ENCODE results near the gene WNT9A. TPM values are rescaled to one million over a fixed set of nuclear protein-coding genes. Genes with fewer than 3 reads are reported as not detected.
"Not testable (repeated sequence)": the region's sequence is repeated elsewhere in the genome, so short reads cannot be mapped to it uniquely, and the experiment has no call there.

Gene WNT9A
- total RNA-seq, 1 donor from 2014 or later: 0.05 TPM

DNA sequence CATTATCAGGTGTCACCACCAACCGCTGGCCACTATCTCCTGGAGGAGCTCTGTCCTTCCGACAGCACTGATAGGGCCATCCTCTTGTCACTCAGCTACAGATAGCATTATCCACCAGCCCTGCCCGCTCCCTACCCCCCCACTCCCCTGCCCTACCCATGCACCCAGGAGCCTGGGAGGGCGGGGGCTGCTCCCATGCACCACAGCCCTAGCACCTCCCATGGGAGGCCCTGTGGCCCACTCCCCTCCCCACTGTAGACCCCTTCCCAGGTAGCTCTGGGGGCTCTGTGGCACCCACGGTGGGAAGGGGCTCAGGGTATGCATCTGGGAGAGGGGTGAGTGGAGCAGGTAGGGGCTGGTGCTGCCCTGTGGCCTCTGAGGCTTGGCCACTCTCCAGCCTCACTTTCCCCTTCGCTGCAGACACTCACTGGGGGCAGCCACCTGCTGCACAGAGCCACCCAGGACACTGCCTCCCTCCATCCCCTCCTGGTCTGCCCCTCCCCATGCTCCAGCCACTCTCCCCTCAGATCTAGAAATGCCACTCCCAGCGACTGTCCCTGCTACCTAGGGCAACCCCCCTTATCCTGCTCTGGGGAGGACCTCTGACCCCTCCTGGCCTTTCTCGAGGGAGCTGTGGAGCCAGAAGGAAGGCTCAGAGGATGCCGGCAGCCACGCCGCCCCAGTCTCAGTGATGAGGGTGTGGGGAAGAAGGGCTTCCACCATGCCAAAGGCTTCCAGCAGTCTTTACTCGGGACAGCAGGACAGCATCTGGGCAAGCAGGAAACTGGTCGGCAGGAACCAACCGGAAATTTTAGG is 58.5 kb downstream of the WNT9A start:
- ATAC-seq (no peak), DNase-seq (ENCODE audit: low spot score) (peak; percentile 33)

DNA sequence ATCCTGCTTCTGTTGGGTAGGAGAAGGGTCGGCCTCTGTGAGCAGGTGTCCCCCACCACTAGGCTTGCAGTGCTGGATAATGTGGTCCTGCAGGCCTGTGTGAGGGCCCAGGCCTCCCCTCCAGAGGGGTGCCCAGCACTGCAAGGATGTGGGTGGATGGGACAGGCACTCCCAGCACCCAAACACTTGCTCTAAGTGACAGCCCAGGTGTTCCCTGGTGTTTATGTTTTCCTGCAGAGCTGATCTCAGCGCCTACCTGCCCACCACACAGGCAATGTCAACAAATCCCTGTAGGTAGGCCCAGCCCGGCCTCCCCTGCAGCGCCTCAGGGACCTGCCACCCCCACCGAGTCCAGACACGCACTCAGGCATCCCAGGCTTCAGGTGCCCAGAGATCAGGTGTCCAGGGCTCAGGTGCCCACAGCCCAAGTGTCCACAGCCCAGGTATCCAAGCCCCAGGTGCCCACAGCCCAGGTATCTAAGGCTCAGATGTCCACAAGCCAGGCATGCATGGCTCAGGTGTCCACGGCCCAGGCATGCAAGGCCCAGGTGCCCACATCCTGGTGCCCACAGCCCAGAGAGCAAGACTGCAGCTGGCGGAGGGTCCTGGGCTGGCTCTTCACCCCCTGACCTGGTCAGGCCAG is 59.2 kb downstream of the WNT9A start:
- ATAC-seq (no peak), DNase-seq (ENCODE audit: low spot score) (no peak)

DNA sequence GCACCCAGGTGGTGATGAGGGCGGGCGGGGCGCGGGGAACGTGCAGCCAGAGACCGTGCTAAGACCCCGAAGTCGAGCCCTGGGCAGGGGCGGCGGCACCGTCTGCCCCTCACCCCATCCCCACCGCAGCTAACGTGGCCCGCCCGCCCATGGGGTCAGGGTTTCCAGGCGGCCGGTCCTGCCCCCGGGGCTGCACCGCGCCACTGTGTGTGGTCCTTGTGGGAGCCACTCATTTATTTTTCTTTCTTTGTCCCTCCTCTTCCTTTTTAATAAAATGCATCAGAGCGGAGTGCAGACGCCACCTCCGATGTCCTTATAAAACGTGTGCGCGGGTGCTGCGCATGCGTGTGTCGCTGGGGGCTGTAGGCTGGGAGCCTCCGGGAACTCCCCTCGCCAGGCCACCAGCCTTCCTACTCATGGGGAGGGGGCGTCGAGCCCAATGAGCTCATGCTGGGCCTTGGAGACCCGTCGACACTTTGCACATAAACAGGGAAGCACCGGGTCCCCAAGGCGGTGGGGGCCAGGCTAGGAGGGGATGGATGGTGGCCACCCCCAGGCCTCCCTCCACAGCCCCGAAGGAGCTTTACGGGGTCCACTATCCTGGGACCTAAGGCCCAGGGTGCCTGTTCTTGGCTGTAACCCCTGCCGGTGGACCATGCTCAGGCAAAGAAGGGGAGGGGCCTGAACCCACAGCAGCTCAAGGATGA is 59.9 kb downstream of the WNT9A start:
- DNase-seq (ENCODE audit: low spot score): peak; percentile 42
- ATAC-seq: peak; percentile 31

DNA sequence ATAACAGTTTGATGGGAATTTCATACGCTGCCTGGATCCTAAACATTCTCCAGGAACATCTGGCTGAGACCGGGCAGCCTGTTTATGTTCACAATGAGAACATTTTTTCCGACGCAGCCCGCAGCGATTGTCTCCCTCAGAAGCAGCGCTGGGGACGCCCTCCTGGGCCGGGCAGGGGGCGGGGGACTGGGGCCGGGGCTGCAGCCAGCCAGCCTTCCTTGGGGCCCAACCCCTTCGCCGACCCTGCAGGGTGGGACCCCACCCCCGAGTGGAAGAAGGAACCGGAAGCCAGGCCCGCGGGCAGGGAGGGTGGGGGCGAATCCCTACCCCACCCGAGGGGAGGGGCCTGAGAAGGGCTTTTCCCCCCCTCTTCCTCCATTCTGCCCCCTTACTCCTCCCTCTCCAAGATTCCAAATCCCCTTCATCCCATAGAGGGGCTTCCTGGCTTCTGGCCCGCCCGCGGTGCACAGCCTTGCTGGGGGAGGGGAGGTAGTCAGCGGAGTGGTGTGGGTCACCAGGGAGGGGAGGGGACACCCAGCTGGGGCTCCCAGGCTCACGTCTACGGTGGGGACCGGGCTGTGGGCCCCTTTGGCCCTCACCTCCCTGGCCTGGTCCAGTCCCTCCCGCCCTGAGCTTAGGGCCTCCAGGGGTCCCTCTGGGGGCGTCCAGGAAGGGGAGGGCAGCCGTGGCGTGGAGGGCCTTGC is 60.6 kb downstream of the WNT9A start:
- peak; percentile 17 for ATAC-seq

DNA sequence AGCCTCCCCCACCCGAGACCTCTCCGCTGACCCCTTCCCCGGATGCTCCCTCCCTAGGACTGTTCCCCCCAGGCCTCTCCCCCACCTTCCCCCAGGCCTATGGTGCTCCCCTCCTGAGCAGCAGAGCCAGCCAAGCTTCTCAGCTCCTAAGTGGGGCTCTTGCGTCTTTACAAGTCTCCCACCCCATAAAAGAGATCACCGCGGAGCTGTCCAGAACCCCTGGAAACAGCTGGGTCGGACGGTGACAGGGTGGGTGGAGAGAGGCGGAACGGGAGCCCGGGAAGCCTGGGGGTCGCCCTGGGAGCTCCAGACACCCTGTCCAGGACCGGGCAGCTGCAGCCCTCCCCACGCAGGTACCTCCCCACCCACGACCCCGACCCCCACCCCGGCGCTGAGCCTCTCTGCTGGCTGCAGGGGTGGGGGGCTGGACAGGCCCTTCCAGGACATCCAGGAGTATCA is 61.2 kb downstream of the WNT9A start:
- DNase-seq (ENCODE audit: low spot score): no peak
- no peak for ATAC-seq

More for the DNA sequence above, 60.6 kb downstream of the WNT9A start:
- peak; percentile 36 for DNase-seq (ENCODE audit: low spot score)

DNA sequence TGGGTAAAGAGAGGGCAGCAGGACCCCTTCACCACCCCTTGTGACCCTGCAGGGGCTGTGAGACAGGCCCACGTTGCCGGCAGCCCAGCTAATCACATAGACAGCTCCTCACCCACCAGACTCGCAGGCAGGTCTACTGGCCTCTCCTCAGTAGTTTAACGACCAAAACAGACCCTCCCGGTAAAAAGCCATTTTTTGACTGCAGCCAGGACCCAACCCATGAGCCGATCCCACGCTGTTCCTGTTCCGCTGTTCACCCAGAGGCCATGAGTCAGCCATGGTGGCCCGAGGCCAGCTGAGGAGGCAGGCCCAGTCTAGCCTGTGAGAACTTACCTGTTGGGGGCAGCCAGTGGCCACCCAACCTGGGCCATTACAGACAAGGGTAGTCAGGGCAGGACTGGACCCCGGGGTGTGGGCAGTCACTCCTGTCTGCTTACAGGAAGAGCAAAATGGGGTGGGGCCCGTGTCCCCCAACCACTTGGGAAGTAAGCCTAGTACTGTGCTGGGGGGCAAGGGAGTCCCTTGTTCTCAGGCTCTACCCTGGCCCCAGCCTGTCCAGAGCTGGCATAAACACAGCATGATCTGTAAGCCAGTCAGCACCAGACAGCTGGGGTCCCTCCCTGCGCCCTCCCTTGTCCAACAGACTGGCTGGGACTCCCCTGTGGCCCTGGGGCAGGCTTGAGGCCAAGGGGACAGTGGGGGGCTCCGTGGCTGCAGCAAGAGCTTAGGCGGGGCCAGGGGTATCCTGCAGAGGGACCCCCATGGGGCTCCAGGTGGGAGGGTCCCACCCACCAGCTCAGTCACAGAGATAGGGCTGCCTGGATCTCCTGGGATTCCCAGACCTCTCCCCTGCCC is 61.9 kb downstream of the WNT9A start:
- ATAC-seq (no peak), DNase-seq (ENCODE audit: low spot score) (no peak)

DNA sequence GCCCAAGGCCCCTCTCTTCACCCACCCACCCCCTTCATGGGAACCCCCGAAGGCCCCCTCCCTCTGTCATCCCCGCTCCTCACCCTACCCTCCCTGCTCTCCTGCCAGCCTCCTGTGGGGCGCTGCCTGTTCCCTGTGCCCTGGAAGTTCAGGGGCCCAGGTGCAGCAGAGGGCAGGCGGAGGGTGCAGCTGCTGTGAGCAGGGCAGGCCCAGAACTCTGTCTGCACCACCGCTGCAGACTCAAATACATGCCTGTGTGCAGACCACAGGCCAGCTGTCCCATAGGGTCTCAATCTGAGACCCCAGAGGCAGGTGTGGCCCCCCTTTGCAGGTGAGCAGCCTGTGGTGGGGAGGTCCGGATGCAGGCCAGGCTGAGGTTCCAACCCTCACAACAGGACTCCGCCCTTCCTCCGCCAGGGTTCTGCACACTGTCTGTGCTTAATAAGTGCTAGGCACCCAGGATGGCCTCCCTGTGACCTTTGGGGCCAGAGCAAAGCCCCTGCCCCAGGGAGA is 62.5 kb downstream of the WNT9A start:
- ATAC-seq: no peak
- no peak for DNase-seq (ENCODE audit: low spot score)

DNA sequence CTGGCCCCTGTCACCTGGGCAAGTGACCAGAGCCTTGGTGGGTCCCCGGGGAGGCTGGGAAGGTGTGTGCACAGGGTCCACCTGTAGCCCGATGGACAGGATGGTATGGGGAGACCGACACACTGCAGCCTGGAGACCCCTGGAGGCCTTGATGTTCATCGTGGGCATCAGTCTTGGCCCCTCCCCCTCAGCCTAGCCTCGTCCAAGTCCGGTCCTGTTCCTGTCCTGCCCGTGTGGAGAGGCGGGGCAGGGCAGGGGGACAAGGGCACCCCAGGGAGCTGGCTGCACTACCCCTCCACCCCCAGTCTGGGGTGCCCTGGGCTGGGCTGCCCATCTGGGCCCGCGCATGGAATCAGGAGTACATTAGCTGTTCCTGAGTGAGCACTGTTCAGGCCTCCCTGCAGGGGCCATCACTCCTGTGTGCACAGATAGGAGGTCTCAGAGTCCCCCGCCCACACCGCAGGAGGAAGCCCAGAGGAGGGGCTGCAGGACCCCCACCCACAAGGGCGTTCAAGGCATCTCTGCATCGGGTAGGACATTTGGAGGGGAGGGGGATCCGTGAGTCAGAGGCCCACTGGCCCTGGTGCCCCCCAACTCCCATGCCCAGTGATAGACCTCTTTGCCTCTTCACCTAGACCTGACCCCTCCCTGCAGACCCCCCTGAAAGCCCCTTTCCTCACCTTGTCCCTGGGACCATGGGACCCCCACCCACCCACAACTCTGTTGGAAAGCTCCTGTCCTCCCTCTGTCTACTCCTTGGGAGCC is 63.2 kb downstream of the WNT9A start:
- DNase-seq (ENCODE audit: low spot score): no peak
- ATAC-seq: no peak

DNA sequence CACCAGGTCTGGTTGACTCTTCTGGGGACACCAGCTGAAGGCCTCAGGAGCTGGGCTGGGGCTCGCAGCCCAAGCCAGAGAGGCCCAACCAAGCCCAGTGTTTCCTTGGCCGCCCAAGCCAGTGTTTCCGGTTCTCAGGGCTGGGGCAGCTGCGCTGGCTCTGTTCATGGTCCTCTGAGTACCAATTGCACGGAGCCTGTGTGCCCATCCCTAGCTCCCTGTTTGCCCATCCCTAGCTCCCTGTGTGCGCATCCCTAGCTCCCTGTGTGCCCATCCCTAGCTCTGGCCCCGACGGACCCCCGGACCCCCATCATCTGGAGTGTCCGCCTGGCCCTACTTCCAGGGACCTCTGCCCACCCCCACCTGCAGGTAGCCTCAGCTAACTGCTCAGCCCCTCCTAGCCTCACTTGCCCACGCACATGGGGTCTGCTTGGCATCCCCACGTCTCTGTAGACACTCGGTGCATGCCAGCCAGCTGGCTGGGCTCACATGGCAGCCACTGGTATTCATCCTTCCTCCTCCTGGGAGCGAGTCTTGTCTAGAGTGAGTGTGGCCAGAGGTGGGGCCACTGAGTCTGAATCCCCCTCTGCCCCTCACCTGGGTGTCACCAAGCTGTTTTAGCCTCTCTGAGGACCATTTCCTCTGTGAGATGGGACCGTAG is 64.0 kb downstream of the WNT9A start:
- no peak for DNase-seq (ENCODE audit: low spot score)

DNA sequence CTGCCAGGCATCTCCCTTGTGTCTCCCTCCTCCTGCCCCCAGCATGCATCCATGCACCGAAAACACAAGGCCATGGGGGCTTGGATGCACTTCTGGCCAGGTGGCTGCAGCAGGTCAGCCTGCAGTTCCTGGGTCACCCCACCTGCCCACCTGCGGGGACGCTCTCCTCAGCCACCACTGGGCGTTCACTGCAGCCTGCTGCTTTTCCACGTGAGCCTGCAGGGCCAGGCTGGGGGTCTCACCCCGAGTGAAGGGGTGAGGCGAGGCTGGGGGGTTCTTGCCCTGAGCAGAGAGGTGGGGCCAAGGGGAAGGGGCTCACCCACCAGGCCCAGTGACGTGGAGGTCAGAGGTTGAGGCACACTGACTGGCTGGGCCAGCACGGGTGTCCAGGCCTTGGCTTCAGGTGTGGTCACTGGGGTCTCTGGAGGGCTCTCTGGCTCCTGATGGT is 64.6 kb downstream of the WNT9A start:
- DNase-seq (ENCODE audit: low spot score) (no peak), ATAC-seq (no peak)

More for the DNA sequence above, 64.0 kb downstream of the WNT9A start:
- no peak for ATAC-seq

DNA sequence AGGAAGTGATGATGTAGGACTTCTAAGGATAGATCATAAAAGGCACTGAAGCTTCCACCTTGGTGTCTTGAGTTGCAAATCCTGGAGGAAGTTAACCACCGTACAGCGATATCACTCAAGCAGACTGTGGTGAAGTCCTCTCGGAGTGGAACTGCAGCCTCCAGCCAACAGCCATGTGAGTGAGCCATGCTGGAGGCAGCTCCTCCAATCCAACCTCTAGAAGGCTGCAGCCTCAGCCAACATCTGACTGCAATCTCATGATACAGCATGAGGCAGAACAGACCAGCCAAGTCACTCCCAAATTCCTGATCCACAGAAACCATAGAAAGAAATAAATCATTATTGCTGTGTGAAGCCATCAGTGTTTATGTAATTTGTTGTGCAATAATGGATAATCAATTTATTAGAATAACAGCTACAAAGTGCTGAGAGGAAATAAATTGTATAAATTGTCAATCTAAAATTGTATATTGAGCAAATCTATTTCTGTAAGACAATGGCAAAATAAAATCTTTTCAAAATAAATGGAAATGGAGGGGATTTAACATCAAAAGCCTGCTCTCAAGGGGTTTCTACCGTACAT is 67.3 kb downstream of the WNT9A start:
- DNase-seq (ENCODE audit: low spot score) (no peak), ATAC-seq (no peak)

DNA sequence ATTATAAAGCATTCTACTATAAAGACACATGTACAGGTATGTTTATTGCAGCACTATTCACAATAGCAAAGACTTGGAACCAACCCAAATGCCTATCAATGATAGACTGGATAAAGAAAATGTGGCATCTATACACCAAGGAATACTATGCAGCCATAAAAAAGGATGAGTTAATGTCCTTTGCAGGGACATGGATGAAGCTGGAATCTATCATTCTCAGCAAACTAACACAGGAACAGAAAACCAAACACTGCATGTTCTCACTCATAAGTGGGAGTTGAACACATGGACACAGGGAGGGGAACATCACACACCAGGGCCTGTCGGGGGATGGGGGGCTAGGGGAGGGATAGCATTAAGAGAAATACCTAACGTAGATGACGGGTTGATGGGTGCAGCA is 69.9 kb downstream of the WNT9A start:
- ATAC-seq; DNase-seq (ENCODE audit: low spot score): not testable (repeated sequence)

DNA sequence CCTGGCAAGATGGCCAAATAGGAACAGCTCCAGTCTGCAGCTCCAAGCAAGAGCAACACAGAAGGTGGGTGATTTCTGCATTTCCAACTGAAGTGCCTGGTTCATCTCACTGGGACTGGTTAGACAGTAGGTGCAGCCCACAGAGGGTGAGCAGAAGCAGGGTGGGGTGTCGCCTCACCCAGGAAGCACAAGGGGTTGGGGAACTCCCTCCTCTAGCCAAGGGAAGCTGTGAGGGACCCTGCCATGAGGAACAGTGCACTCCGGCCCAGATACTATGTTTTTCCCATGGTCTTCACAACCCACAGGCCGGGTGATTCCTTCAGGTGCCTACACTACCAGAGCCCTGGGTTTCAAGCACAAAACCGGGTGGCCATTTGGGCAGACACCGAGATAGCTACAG is 75.8 kb downstream of the WNT9A start:
- not testable (repeated sequence) for DNase-seq (ENCODE audit: low spot score); ATAC-seq

DNA sequence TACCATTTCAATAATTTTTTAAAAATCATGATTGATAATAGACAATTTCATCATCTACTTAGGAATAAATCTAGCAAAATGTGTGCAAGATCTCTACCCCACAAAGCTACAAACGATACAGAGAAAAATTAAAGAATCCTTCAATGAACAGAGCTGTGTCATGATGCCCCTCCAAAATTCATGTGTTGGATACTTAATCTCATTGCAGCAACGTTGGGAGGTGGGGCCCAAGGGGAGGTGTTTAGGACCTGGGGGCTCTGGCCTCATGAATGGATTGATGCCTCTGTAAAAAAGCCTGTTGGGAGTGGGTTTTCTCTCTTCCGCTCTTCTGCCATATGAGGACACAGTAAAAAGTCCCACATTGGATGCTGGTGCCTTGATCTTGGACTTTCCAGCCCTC is 77.4 kb downstream of the WNT9A start:
- DNase-seq (ENCODE audit: low spot score) (no peak), ATAC-seq (no peak)

DNA sequence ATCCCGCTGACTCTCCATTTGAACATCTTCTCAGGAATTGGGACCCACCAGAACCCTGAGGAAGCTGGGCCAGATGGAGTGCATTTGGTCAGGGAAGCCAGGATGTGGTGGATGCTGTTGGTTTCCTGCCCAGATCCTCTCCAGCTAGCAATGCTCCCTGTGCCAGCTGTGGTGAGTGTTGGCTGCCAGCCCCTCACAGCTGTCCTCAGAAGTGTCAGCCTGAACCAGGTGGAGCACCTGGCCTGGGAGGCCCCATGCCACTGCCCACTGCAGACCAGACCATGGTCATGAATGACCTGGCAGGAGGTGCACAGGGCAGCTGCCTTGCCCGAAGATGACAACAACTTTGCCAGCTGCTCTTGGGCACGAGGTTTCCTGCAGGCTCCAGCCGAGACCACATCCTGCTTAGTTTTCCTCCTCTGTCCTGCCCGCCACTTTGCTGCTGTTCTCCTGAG is 77.9 kb downstream of the WNT9A start:
- ATAC-seq (no peak), DNase-seq (ENCODE audit: low spot score) (no peak)

DNA sequence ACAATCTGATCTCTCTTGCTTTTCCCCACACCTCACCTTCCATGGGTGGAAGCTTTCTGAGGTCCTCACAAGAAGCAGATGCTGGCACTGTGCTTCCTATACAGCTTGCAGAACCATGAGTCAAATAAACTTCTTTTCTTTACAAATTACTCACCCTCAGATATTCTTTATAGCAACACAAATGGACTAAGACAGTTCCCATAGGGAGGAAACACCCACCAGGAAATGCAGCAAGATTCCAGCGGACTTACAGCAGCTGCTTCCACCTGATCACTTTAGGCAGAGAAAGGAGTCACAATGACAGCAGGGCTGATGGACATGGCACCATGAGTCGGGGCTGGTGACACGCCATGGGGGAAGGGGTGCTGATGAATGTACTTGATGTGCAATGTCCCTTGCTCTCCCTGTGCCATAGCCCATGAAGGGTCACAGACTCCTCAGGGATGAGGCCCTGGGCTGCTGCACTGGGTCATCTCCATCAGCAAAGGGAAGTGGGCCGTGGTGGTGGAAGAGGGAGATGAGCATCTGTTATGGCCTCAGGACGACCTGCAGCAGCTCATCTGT is 78.4 kb downstream of the WNT9A start:
- DNase-seq (ENCODE audit: low spot score) (no peak), ATAC-seq (no peak)
